Umbilical cord (tissue), 2 donors: Measurements from ENCODE around the gene CHKA. TPM values are rescaled to one million over a fixed set of nuclear protein-coding genes. Genes with fewer than 3 reads are reported as not detected.

ENCODE experiments used
- DNase-seq: peaks from one replicate; pipeline ENCODE4 v3.0.0-alpha.2; 2015; ENCODE audit warnings: low spot score
- total RNA-seq: library from RNA; depleted of rRNA; stranded (reverse); fragments of >200 nt; gene quantifications from one replicate; pipeline ENCODE4 v1.2.3, GENCODE V29; 2014; ENCODE audit warnings: low replicate concordance; ENCODE audit not compliant: insufficient read depth

Gene CHKA
- total RNA-seq, 1 donor from 2014 or later: 6.7 TPM

DNA sequence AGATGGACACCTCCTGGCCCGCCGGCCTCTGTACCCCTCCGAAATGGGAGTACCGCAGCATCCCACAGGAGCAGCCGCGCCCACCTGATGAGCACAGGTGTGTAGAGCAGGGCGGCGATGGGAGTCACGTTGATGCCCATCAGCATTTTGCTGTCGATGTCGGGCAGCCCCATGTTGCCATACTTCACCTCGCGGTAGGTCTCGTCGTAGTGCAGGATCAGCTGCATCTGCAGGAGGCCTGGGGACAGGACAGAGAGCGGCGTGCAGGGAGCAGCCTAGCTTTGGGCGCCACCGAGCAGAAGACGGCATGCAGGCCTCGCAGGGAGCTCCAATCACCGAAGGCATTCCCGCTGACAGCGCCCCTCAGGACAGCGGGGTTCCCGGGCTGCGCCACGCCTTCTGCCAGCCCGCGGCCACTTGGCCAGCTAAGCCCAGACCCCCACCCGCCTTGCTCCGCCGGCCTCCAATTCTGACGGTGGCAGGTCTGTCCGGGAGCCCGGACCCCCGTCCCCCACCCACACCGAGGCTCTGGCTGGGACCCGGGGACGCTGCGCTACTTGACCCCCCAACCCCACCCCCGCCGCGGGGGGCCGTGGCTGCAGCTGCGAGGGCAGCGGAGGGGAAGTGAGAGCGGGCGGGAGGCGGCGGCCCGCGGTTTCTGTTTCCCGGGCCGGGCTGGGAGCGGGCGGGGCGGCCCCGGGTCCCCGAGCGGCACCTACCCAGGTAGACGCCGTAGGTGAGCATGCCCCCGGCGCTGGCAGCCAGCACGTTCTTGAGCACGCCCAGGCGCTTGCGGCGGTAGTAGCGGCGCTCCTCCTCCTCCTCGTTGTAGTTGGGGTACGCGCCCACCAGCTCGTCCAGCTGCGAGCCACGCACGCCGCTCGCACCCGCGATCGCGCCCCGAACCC lies 118.0 kb downstream of the CHKA start:
- DNase-seq: peak; percentile 24

Other genes starting within 250 kb of the CHKA start
- 9.9 TPM for gene UNC93B1, start 117.3 kb downstream of the CHKA start, total RNA-seq
- 19.0 TPM for gene ALDH3B1, start 111.1 kb downstream of the CHKA start, total RNA-seq
- 52.7 TPM for gene NDUFS8, start 90.7 kb downstream of the CHKA start, total RNA-seq
- gene TCIRG1, start 82.4 kb downstream of the CHKA start, total RNA-seq: 63.8 TPM
- 54.2 TPM for gene KMT5B, start 91.9 kb upstream of the CHKA start, total RNA-seq
- 12.0 TPM for gene C11orf24, start 150.6 kb upstream of the CHKA start, total RNA-seq
- gene LRP5, start 191.2 kb upstream of the CHKA start, total RNA-seq: 50.6 TPM